ENCODE data around the gene OGDH. TPM values are rescaled to one million over a fixed set of nuclear protein-coding genes. Genes with fewer than 3 reads are reported as not detected.

Gene OGDH
- total and polyA plus RNA-seq, 4 donors, result 27.0 to 95.3 (median 56.6) TPM

DNA sequence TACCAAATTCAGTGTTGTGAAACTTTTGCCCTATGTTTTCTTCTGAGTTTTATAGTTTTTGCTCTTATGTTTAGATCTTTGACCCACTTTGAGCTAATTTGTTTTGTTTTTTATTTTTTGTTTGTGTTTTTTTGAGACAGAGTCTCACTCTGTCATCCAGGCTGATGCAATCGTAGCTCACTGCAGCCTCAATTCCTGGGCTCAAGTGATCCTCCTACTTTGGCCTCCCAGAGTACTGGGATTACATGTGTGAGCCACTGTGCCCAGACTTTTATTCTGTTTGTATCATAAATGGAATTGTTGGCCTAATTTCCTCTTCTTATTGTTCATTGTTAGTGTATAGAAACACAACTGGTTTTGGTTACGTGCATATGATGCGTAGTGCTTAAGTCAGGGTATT, 99.0 kb downstream of the OGDH start:
- no peak for ATAC-seq (ENCODE audit: low FRiP score)
- intact Hi-C loops (cut with DNase I), result no loop called here
- no peaks in the 10 kb centered on the region for H3K4me1 ChIP-seq (ENCODE audit: control insufficient read depth in 1 of 2, insufficient read depth in 2 of 2, low read length in 2 of 2)
- H3K27ac ChIP-seq (ENCODE audit: low read depth in 1 of 2, low read length in 2 of 2), result no peak overlapping the region
- no peaks in the 10 kb centered on the region for H3K27me3 ChIP-seq (ENCODE audit: control insufficient read depth in 1 of 2, insufficient read depth in 2 of 2, low read length in 1 of 2)
- no peak for DNase-seq
- 85 to 98% methylated on average over 3 of the region's 3 CpGs for WGBS, 2 donors
- no peak overlapping the region for H3K4me3 ChIP-seq (ENCODE audit: low read length in 2 of 2)
- H3K36me3 ChIP-seq (ENCODE audit: control insufficient read depth in 1 of 2, insufficient read depth in 2 of 2, low read length in 1 of 2), result peaks cover 0 to 2% of the 10 kb centered on the region in 2 donors
- no peaks in the 10 kb centered on the region for H3K9me3 ChIP-seq (ENCODE audit: control insufficient read depth, low read length)

DNA sequence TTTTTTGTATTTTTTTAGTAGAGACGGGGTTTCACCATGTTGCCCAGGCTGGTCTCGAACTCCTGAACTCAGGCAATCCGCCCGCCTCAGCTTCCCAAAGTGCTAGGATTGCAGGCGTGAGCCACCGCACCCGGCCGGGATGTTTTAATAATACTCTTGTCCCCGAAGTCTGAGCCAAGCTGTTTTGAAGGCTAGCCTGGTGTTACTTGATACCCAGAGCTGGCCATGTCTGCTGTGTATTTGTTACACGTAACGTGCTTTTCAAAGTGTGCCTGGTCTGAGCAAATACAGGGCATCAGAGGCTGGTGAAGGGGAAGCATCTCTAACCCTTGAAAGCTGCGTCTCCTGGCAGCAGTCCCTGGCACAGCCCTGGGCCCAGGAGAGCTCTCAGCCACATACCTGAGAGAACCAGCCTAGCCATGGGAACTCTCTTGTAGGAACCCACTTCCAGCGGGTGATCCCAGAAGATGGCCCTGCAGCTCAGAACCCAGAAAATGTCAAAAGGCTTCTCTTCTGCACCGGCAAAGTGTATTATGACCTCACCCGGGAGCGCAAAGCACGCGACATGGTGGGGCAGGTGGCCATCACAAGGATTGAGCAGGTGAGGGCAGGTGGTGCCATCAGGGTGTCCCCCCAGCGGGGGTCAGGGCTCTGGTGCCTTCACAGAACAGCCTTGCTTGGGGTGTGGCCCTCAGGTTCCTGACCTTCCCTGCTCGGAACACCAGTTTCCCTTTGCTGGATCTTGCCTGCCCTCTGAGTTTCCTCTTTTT, 100.5 kb downstream of the OGDH start:
- ATAC-seq (ENCODE audit: low FRiP score) (no peak), DNase-seq (peak in 1 of 2 donors; percentile 68)
- intact Hi-C loops (cut with DNase I), result no loop called here
- WGBS, 2 donors, result 92 to 94% methylated on average over 20 of the region's 20 CpGs
- Histone ChIP-seq H3K27ac (ENCODE audit: low read depth in 1 of 2, low read length in 2 of 2) (no peak overlapping the region), H3K9me3 (ENCODE audit: control insufficient read depth, low read length) (no peaks in the 10 kb centered on the region), H3K36me3 (ENCODE audit: control insufficient read depth in 1 of 2, insufficient read depth in 2 of 2, low read length in 1 of 2) (no peaks in the 10 kb centered on the region), H3K4me1 (ENCODE audit: control insufficient read depth in 1 of 2, insufficient read depth in 2 of 2, low read length in 2 of 2) (no peaks in the 10 kb centered on the region), H3K4me3 (ENCODE audit: low read length in 2 of 2) (no peak overlapping the region), H3K27me3 (ENCODE audit: control insufficient read depth in 1 of 2, insufficient read depth in 2 of 2, low read length in 1 of 2) (no peaks in the 10 kb centered on the region)

DNA sequence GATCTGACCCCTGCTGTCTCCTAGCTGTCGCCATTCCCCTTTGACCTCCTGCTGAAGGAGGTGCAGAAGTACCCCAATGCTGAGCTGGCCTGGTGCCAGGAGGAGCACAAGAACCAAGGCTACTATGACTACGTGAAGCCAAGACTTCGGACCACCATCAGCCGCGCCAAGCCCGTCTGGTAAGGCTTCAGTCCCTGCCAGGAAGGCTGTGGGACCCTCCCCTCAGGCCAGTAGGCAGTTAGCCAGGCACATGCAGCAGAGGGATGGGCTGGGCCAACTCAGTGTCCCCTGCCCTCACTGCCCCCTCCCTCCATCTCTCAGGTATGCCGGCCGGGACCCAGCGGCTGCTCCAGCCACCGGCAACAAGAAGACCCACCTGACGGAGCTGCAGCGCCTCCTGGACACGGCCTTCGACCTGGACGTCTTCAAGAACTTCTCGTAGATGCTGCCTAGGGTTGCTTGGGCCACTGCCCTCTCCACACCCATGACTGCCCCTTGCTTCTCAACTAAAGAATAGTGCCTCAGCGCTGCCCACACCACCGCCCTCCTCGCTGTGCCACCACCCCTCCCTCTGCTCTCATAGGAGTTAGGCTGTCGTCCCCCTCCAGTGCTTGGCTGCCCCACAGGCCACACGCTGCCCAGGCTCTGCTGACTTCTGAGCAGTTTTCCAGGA, 101.3 kb downstream of the OGDH start:
- no peak overlapping the region for H3K27ac ChIP-seq (ENCODE audit: low read depth in 1 of 2, low read length in 2 of 2)
- H3K27me3 ChIP-seq (ENCODE audit: control insufficient read depth in 1 of 2, insufficient read depth in 2 of 2, low read length in 1 of 2), result no peaks in the 10 kb centered on the region
- no peak overlapping the region for H3K4me3 ChIP-seq (ENCODE audit: low read length in 2 of 2)
- 92% methylated on average over 21 of the region's 21 CpGs for WGBS, 2 donors
- peak in 1 of 2 donors; percentile 73 for DNase-seq
- no peak for ATAC-seq (ENCODE audit: low FRiP score)
- no peaks in the 10 kb centered on the region for H3K4me1 ChIP-seq (ENCODE audit: control insufficient read depth in 1 of 2, insufficient read depth in 2 of 2, low read length in 2 of 2)
- no peaks in the 10 kb centered on the region for H3K9me3 ChIP-seq (ENCODE audit: control insufficient read depth, low read length)
- intact Hi-C loops (cut with DNase I), result no loop called here
- H3K36me3 ChIP-seq (ENCODE audit: control insufficient read depth in 1 of 2, insufficient read depth in 2 of 2, low read length in 1 of 2), result no peaks in the 10 kb centered on the region

DNA sequence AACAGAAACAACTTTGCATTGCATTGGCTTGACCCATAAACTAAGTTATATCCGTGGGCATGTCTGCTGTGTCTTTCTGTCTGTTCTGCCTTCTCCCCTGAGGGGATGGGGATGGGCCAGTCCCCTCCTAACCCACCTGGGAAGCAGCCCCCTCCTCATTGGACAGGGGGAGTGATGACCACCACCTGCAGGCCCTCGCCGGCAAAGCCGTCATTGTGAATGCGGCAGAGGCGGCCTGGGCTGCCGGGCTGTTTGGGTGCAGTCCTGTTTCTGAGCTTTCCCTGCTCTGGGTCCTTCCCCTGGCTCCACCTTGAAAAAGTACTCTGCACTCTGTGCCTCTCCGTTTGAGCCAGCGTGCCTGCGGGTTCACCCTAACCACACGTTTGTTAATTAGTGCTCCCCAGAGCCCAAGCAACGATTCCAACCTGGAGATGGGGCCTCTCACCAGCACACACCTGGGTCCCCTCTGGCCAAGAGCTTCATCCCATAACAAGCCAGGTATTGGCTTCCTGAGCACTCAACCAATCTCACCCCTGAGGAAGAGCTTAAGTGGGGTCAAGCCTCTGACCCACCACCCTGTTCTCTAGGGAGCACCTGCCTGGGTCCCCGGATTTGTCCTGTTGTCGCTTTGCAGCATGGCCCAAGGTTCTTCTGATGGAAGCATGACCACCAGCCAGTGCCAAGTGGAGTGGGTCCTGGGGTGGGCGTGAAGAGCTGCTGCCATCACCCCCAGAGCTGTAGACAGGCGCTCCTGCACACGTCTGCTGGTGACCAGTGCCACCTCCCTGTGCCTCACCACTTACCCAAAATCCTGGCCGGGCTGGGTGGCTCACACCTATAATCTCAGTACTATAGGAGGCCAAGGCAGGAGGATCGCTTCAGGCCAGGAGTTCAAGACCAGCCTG, 102.8 kb downstream of the OGDH start:
- ATAC-seq (ENCODE audit: low FRiP score) (no peak), DNase-seq (peak in 1 of 2 donors; percentile 70)
- intact Hi-C loops (cut with DNase I), result no loop called here
- Histone ChIP-seq H3K27me3 (ENCODE audit: control insufficient read depth in 1 of 2, insufficient read depth in 2 of 2, low read length in 1 of 2) (no peaks in the 10 kb centered on the region), H3K27ac (ENCODE audit: low read depth in 1 of 2, low read length in 2 of 2) (no peak overlapping the region), H3K9me3 (ENCODE audit: control insufficient read depth, low read length) (no peaks in the 10 kb centered on the region), H3K4me3 (ENCODE audit: low read length in 2 of 2) (no peak overlapping the region), H3K4me1 (ENCODE audit: control insufficient read depth in 1 of 2, insufficient read depth in 2 of 2, low read length in 2 of 2) (no peaks in the 10 kb centered on the region), H3K36me3 (ENCODE audit: control insufficient read depth in 1 of 2, insufficient read depth in 2 of 2, low read length in 1 of 2) (no peaks in the 10 kb centered on the region)
- WGBS, 2 donors, result 77 to 84% methylated on average over 19 of the region's 19 CpGs

DNA sequence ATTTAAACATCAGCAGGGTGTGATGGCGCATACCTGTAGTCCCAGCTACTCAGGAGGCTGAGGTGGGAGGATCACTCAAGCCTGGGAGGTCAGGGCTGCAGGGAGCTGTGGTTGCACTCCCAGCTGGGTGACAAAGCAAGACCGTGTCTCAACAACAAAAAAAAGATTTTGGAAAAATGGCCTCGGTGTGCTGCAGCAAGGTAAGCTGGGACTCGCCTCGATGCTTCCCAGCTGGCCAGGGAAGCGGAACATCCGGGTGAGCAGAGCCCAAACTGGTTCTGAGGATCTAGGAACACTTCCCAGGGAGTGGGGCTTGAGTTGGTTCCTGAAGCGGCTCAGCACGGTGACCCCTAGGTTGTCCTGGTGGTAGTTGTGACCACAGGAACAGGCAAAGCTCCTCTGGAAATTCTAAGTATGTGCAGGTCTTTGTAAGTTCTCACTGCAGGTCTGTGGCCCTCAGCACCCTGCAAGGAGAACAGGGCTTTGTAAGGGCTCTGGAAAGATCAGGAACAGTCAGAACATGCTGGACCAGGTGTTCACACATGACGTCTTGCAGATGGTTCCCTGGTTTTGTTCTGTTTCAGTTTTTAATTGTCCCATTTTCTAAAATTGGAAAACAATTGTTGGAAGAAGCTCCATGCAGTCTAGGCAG, 103.6 kb downstream of the OGDH start:
- no peaks in the 10 kb centered on the region for H3K4me1 ChIP-seq (ENCODE audit: control insufficient read depth in 1 of 2, insufficient read depth in 2 of 2, low read length in 2 of 2)
- H3K9me3 ChIP-seq (ENCODE audit: control insufficient read depth, low read length), result no peaks in the 10 kb centered on the region
- no peak for ATAC-seq (ENCODE audit: low FRiP score)
- intact Hi-C loops (cut with DNase I), result no loop called here
- no peak overlapping the region for H3K27ac ChIP-seq (ENCODE audit: low read depth in 1 of 2, low read length in 2 of 2)
- H3K4me3 ChIP-seq (ENCODE audit: low read length in 2 of 2), result no peak overlapping the region
- WGBS, 2 donors, result 87 to 92% methylated on average over 10 of the region's 10 CpGs
- DNase-seq, result peak in 1 of 2 donors; percentile 46
- no peaks in the 10 kb centered on the region for H3K27me3 ChIP-seq (ENCODE audit: control insufficient read depth in 1 of 2, insufficient read depth in 2 of 2, low read length in 1 of 2)
- no peaks in the 10 kb centered on the region for H3K36me3 ChIP-seq (ENCODE audit: control insufficient read depth in 1 of 2, insufficient read depth in 2 of 2, low read length in 1 of 2)

DNA sequence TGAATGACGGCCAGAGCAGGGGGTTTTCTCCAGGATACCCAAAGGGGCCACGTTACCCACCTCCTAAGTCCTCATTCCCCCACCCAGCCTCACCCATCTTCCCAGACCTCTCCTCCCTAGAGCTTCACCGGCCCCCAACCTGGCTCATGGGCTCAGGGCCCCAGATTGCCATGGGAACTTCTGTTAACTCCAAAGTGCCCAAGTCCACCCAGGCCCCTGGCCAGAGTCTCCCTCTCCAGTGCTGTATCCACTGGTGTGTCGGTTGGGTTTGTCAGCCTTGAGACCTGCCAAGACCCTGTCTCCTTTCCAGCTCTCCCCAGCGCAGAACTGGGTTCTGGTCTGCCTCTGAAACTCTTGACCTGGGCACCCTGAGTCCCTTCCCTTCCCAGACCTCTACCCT, 105.1 kb downstream of the OGDH start:
- Histone ChIP-seq H3K36me3 (ENCODE audit: control insufficient read depth in 1 of 2, insufficient read depth in 2 of 2, low read length in 1 of 2) (no peaks in the 10 kb centered on the region), H3K4me1 (ENCODE audit: control insufficient read depth in 1 of 2, insufficient read depth in 2 of 2, low read length in 2 of 2) (no peaks in the 10 kb centered on the region), H3K27ac (ENCODE audit: low read depth in 1 of 2, low read length in 2 of 2) (no peak overlapping the region), H3K27me3 (ENCODE audit: control insufficient read depth in 1 of 2, insufficient read depth in 2 of 2, low read length in 1 of 2) (no peaks in the 10 kb centered on the region), H3K4me3 (ENCODE audit: low read length in 2 of 2) (no peak overlapping the region), H3K9me3 (ENCODE audit: control insufficient read depth, low read length) (no peaks in the 10 kb centered on the region)
- DNase-seq, result peak in 1 of 2 donors; percentile 49
- intact Hi-C loops (cut with DNase I), result no loop called here
- WGBS, 2 donors, result 52 to 57% methylated on average over 5 of the region's 5 CpGs
- no peak for ATAC-seq (ENCODE audit: low FRiP score)

DNA sequence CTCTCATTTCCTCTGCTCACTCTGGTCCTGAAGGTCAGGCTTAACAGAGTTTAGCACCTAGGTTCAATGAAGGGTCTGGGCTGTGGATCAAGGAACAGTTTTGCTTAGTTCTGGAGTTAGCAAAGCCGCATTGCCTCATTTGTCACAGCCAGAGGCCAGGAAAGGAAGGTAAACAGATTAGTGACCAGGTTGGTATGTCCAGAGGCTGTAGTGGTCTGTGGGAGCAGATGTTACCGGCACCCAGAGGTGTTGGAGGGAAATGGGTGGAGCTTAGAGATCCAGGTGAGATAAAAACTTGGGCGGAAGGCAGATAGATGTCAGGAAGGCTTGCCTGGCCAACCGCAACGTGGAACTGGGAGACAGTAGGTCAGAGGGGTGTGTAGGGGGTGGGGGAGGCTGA, 105.6 kb downstream of the OGDH start:
- Histone ChIP-seq H3K27ac (ENCODE audit: low read depth in 1 of 2, low read length in 2 of 2) (no peak overlapping the region), H3K27me3 (ENCODE audit: control insufficient read depth in 1 of 2, insufficient read depth in 2 of 2, low read length in 1 of 2) (no peaks in the 10 kb centered on the region), H3K9me3 (ENCODE audit: control insufficient read depth, low read length) (no peaks in the 10 kb centered on the region), H3K4me3 (ENCODE audit: low read length in 2 of 2) (no peak overlapping the region), H3K4me1 (ENCODE audit: control insufficient read depth in 1 of 2, insufficient read depth in 2 of 2, low read length in 2 of 2) (no peaks in the 10 kb centered on the region), H3K36me3 (ENCODE audit: control insufficient read depth in 1 of 2, insufficient read depth in 2 of 2, low read length in 1 of 2) (no peaks in the 10 kb centered on the region)
- DNase-seq (peak in 1 of 2 donors; percentile 9), ATAC-seq (ENCODE audit: low FRiP score) (no peak)
- WGBS, 2 donors, result 49 to 52% methylated on average over 5 of the region's 5 CpGs
- intact Hi-C loops (cut with DNase I), result no loop called here

DNA sequence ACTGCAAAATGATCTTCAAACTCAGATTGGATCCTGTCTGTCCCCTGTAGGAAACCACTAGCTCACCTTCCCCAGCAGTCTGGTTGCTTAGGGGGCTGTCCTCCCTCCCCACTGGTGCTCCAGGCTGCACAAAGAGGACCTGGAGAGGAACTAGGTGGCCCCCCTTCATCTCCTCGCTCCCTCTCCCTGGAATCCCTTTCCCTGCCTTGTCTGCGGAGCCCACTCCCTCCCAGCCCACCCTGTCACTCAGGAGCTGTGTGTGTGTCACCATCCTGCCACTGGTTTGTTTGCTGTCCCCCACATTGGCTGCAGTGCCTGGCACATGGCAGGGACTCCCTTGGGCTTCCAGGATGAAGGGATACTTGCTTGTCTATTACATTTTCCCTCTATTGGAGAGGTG, 106.7 kb downstream of the OGDH start:
- no peak overlapping the region for H3K4me3 ChIP-seq (ENCODE audit: low read length in 2 of 2)
- H3K9me3 ChIP-seq (ENCODE audit: control insufficient read depth, low read length), result no peaks in the 10 kb centered on the region
- intact Hi-C loops (cut with DNase I), result no loop called here
- ATAC-seq (ENCODE audit: low FRiP score) (no peak), DNase-seq (peak in 1 of 2 donors; percentile 46)
- no peaks in the 10 kb centered on the region for H3K36me3 ChIP-seq (ENCODE audit: control insufficient read depth in 1 of 2, insufficient read depth in 2 of 2, low read length in 1 of 2)
- no peaks in the 10 kb centered on the region for H3K4me1 ChIP-seq (ENCODE audit: control insufficient read depth in 1 of 2, insufficient read depth in 2 of 2, low read length in 2 of 2)
- WGBS, 2 donors, result 80% methylated on average over 2 of the region's 2 CpGs
- no peak overlapping the region for H3K27ac ChIP-seq (ENCODE audit: low read depth in 1 of 2, low read length in 2 of 2)
- no peaks in the 10 kb centered on the region for H3K27me3 ChIP-seq (ENCODE audit: control insufficient read depth in 1 of 2, insufficient read depth in 2 of 2, low read length in 1 of 2)
